GM19099 (cell line): ENCODE measurements around the gene PLTP.

Source experiments
- POLR2A ChIP-seq: IDR thresholded peaks from 3 replicates; pipeline ENCODE4 v1.6.1; 2011; ENCODE audit warnings: low read depth; ENCODE audit not compliant: insufficient read length; ENCODE audit errors: extremely low read depth

Gene PLTP

DNA sequence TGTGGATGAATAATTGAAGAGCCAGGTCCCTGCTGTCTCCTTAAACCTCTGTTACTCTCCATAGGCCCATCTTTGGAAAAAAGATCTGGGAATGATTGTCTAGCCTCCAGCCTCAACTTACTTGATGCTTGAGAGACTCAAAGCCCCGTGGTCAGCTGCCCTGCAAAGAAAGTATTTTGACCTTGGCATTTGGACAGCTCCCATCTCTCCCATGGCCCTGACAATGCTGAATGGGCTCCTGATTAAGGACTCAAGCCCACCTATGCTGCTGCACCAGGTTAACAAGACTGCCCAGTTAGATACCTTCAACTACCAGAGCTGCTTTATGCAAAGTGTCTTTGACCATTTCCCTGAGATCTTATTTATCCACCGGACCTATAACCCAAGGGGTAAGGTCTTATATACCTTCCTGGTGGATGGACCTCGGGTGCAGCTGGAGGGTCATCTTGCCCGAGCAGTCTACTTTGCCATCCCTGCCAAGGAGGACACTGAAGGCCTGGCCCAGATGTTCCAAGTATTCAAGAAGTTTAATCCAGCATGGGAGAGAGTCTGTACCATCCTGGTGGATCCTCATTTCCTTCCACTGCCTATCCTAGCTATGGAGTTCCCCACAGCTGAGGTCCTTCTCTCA lies 29.4 kb downstream of the PLTP start:
- TF ChIP-seq POLR2A: no peak

GRCh38 chr20:45880988-45881788 lies 30.8 kb downstream of the PLTP start, which contains the start of gene ZSWIM1:
ZSWIM1 (plus strand) TSS chr20:45881227; CDS start chr20:45882593, 1,366 bp downstream.
- peak; percentile 89 for TF ChIP-seq POLR2A

- TF ChIP-seq POLR2A: no peak
Observed at GRCh38 chr20:45878076-45878761, 33.7 kb downstream of the PLTP start.

- no peak for TF ChIP-seq POLR2A
Observed at GRCh38 chr20:45874576-45874975, 37.4 kb downstream of the PLTP start.

GRCh38 chr20:45873409-45874103 lies 38.4 kb downstream of the PLTP start:
- no peak for TF ChIP-seq POLR2A

- no peak for TF ChIP-seq POLR2A
Observed at GRCh38 chr20:45872626-45873025, 39.3 kb downstream of the PLTP start.

- TF ChIP-seq POLR2A: no peak
Observed at GRCh38 chr20:45867819-45868176, 44.2 kb downstream of the PLTP start.

- TF ChIP-seq POLR2A: no peak
Observed at GRCh38 chr20:45867136-45867818, 44.7 kb downstream of the PLTP start.

- no peak for TF ChIP-seq POLR2A
Observed at GRCh38 chr20:45866454-45866853, 45.5 kb downstream of the PLTP start.

- no peak for TF ChIP-seq POLR2A
Observed at GRCh38 chr20:45863543-45864470, 48.1 kb downstream of the PLTP start.

DNA sequence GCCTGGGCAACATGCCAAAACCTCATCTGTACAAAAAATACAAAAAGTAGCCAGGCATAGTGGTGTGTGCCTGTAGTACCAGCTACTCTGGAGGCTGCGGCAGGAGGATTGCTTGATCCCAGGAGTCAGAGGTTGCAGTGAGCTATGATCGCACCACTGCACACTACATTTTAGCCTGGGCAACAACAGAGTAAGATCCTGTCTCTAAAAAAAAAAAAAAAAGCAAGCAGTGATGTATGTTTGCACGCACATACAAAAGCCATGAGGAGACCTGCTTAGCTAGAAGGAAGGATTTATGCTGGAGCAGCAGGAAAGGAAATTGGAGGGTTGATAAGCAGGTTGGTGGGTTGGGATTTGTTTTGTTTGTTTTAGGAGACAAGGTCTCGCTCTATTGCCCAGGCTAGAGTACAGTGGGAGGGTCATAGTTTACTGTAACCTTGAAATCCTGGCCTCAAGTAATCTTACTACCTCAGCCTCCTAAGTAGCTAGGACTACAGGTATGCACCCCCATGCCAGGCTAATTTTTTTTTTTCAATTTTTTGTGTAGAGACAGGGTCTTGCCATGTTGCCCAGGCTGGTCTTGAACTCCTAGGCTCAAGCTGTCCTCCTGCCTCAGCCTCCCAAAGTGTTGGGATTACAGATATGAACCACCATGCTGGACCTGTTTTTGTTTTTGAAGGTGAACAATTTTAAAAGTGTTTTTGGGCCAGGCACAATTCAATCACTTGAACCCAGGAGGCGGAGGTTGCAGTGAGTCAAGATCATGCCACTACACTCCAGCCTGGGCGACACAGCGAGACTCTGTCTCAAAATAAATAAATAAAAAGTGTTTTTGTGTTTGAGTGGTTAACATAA lies 50.5 kb downstream of the PLTP start:
- no peak for TF ChIP-seq POLR2A

DNA sequence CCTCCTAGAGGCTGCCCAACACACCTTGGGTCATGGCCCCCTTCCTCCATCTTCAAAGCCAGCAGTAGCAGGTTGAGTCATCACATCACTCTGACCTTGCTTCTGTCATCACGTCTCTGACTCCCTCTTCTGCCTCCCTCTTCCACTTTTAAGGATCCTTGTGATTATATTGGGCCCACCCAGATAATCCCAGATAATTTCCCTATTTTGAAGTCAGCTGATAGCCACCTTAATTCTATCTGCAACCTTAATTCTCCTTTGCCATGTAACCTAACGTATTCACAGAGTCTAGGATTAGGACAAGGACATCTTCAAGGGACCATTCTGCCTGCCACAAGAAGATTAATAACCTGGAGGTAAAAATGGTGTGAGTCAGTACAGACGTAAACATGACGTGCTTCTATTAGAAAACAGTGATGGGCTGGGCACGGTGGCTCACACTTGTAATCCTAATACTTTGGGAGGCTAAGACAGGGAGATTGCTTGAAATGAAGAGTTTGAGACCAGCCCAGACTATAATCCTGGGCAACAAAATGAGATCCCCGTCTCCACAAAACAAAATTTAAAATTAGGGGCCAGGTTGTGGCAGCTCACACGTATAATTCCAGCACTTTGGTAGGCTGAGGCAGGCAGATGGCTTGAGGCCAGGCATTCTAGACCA lies 51.3 kb downstream of the PLTP start:
- no peak for TF ChIP-seq POLR2A
